Mucosa of gallbladder (tissue), 1 donor: ENCODE measurements around the gene CSRP3. TPM values are rescaled to one million over a fixed set of nuclear protein-coding genes. Genes with fewer than 3 reads are reported as not detected.
"Not testable (repeated sequence)": the region's sequence is repeated elsewhere in the genome, so short reads cannot be mapped to it uniquely, and the experiment has no call there.

Experiments
- DNase-seq: peaks from one replicate; pipeline ENCODE4 v3.0.0-alpha.2; 2020; ENCODE audit warnings: low spot score
- total RNA-seq: library from RNA; stranded (reverse); gene quantifications from one replicate; pipeline ENCODE4 v1.2.1, GENCODE V29; 2021
- donor health status: DM: no; HTN: no; CAD: no.

CSRP3 gene
- total RNA-seq, 1 donor from 2014 or later: not detected

- DNase-seq: no peak
These were observed 14.5 kb downstream of the CSRP3 start for GRCh38 chr11:19187114-19187832.

GRCh38 chr11:19185516-19186052, 16.2 kb downstream of the CSRP3 start:
- no peak for DNase-seq

GRCh38 chr11:19185036-19185435, 16.7 kb downstream of the CSRP3 start:
- DNase-seq: no peak

GRCh38 chr11:19183646-19184045, 18.1 kb downstream of the CSRP3 start:
- DNase-seq: no peak

- DNase-seq: no peak
These were observed 20.1 kb downstream of the CSRP3 start for GRCh38 chr11:19181531-19182261.

- no peak for DNase-seq
These were observed 25.1 kb downstream of the CSRP3 start for GRCh38 chr11:19176629-19177186.

GRCh38 chr11:19173964-19174638, 27.7 kb downstream of the CSRP3 start:
- DNase-seq: no peak

GRCh38 chr11:19173004-19173689, 28.6 kb downstream of the CSRP3 start:
- no peak for DNase-seq

- no peak for DNase-seq
These were observed 33.7 kb downstream of the CSRP3 start for GRCh38 chr11:19168090-19168489.

GRCh38 chr11:19164881-19165280, 36.9 kb downstream of the CSRP3 start:
- no peak for DNase-seq

- DNase-seq: no peak
These were observed 37.4 kb downstream of the CSRP3 start for GRCh38 chr11:19164230-19164855.

GRCh38 chr11:19163617-19164016, 38.2 kb downstream of the CSRP3 start:
- DNase-seq: no peak

GRCh38 chr11:19162951-19163505, 38.8 kb downstream of the CSRP3 start:
- no peak for DNase-seq

- no peak for DNase-seq
These were observed 40.1 kb downstream of the CSRP3 start for GRCh38 chr11:19161651-19162050.

GRCh38 chr11:19160847-19161246, 40.9 kb downstream of the CSRP3 start:
- DNase-seq: no peak

GRCh38 chr11:19156892-19157291, 44.9 kb downstream of the CSRP3 start:
- DNase-seq: no peak

- DNase-seq: no peak
These were observed 56.5 kb downstream of the CSRP3 start for GRCh38 chr11:19145319-19145718.

- not testable (repeated sequence) for DNase-seq
These were observed 64.9 kb downstream of the CSRP3 start for GRCh38 chr11:19136884-19137283.

- DNase-seq: no peak
These were observed 67.8 kb downstream of the CSRP3 start for GRCh38 chr11:19134004-19134403.
